Measurements from ENCODE around the gene VWA1.
A peak's percentile ranks its signal among the peaks of the same experiment; 100 is the strongest.
"Not testable (repeated sequence)": the region's sequence is repeated elsewhere in the genome, so short reads cannot be mapped to it uniquely, and the experiment has no call there.

Gene VWA1

GRCh38 chr1:1406101-1406820 lies 29.2 kb upstream of the VWA1 start:
- no peak for DNase-seq

GRCh38 chr1:1406821-1407635 lies 28.5 kb upstream of the VWA1 start, which contains the start of gene MRPL20:
MRPL20 (minus strand) TSS chr1:1407293; CDS start chr1:1407217, 76 bp downstream.
- peak; percentile 96 for DNase-seq

- no peak for DNase-seq
Measured at GRCh38 chr1:1407636-1408318, 27.7 kb upstream of the VWA1 start.

GRCh38 chr1:1410238-1410637 lies 25.3 kb upstream of the VWA1 start:
- not testable (repeated sequence) for DNase-seq

GRCh38 chr1:1411626-1412025 lies 23.9 kb upstream of the VWA1 start:
- DNase-seq, result no peak

GRCh38 chr1:1412311-1412902 lies 23.1 kb upstream of the VWA1 start:
- not testable (repeated sequence) for DNase-seq

GRCh38 chr1:1415751-1416150 lies 19.7 kb upstream of the VWA1 start:
- DNase-seq, result no peak

GRCh38 chr1:1417396-1417795 lies 18.1 kb upstream of the VWA1 start:
- DNase-seq, result not testable (repeated sequence)

- DNase-seq, result not testable (repeated sequence)
Measured at GRCh38 chr1:1417825-1418463, 17.5 kb upstream of the VWA1 start.

- no peak for DNase-seq
Measured at GRCh38 chr1:1418464-1419362, 16.8 kb upstream of the VWA1 start.

GRCh38 chr1:1419363-1419812 lies 16.1 kb upstream of the VWA1 start:
- no peak for DNase-seq

- DNase-seq, result no peak
Measured at GRCh38 chr1:1419813-1420653, 15.5 kb upstream of the VWA1 start.

GRCh38 chr1:1420654-1421141 lies 14.8 kb upstream of the VWA1 start:
- no peak for DNase-seq

- no peak for DNase-seq
Measured at GRCh38 chr1:1421147-1421906, 14.2 kb upstream of the VWA1 start, which contains the start of gene ANKRD65. ANKRD65 (minus strand) TSS chr1:1421276; CDS start chr1:1421005, 271 bp downstream.

GRCh38 chr1:1421907-1422464 lies 13.5 kb upstream of the VWA1 start:
- no peak for DNase-seq

GRCh38 chr1:1422465-1423244 lies 12.8 kb upstream of the VWA1 start:
- no peak for DNase-seq

GRCh38 chr1:1423245-1423597 lies 12.3 kb upstream of the VWA1 start:
- no peak for DNase-seq

GRCh38 chr1:1424707-1425106 lies 10.8 kb upstream of the VWA1 start:
- DNase-seq, result no peak
